ENCODE data around the gene MINDY4.

The MINDY4 gene

GRCh38 chr7:30937416-30937815, 166.2 kb downstream of the MINDY4 start:
- TF ChIP-seq, protein P1, sequence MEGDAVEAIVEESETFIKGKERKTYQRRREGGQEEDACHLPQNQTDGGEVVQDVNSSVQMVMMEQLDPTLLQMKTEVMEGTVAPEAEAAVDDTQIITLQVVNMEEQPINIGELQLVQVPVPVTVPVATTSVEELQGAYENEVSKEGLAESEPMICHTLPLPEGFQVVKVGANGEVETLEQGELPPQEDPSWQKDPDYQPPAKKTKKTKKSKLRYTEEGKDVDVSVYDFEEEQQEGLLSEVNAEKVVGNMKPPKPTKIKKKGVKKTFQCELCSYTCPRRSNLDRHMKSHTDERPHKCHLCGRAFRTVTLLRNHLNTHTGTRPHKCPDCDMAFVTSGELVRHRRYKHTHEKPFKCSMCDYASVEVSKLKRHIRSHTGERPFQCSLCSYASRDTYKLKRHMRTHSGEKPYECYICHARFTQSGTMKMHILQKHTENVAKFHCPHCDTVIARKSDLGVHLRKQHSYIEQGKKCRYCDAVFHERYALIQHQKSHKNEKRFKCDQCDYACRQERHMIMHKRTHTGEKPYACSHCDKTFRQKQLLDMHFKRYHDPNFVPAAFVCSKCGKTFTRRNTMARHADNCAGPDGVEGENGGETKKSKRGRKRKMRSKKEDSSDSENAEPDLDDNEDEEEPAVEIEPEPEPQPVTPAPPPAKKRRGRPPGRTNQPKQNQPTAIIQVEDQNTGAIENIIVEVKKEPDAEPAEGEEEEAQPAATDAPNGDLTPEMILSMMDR (IDR thresholded peaks at IDR 0.05; ENCODE audit: control extremely low read depth, extremely low read depth, low read depth, missing control alignments), result no peak
- CTCF ChIA-PET, result interaction anchor here (1.2 to 4.2 kb wide), 8 partner anchors 13 to 186 kb away, joined by 3 to 56 read pairs (median 22); no protein-coding TSS in a partner anchor
- no peak for DNase-seq (ENCODE audit: extremely low spot score)
- POLR2A ChIA-PET, result no interaction called here

GRCh38 chr7:30938435-30939316, 167.5 kb downstream of the MINDY4 start:
- CTCF ChIA-PET, result interaction anchor here (0.6 to 4.2 kb wide), 40 partner anchors 9 to 765 kb away, joined by 3 to 56 read pairs (median 5); partner anchors contain the start of genes AQP1 and GHRHR
- TF ChIP-seq, protein P1 (IDR thresholded peaks at IDR 0.05; ENCODE audit: control extremely low read depth, extremely low read depth, low read depth, missing control alignments), result peak; percentile 95
- POLR2A ChIA-PET, result no interaction called here
- peak; percentile 86 for DNase-seq (ENCODE audit: extremely low spot score)

DNA sequence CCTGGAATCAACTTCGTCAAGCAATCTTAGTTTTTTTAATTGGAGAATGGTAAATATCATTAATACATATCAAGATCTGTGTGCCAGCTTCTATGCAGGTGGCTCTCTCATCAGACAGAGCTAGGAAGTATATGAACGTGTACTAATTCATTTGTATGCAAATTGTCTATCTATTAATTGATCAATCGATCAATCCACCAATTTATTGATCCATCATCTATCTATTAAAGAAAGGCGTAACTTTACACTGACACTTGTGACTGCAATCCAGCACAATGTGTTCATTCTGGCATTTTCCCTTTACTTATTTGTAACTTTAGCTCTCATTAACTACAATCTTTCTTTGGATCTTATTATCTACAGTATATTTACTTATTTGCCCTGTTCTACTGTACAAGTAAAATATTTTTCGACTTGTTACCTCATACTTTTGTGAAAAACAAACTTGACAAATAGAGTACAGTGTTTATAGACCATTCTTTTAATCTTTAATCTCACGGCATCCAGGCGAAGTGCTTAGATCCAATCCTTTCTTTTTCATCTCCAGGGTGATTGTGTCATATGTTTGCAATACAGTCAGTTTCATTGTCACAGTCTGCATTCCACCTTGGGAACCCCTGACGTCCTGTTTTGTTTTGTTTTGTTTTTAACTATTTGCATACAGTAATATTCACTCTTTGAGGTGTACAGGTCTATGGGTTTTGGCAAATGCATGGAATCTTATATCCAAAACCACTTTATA, 170.5 kb downstream of the MINDY4 start:
- TF ChIP-seq, protein P1 (IDR thresholded peaks at IDR 0.05; ENCODE audit: control extremely low read depth, extremely low read depth, low read depth, missing control alignments), result no peak
- DNase-seq (ENCODE audit: extremely low spot score), result no peak
- CTCF ChIA-PET, result interaction anchor here (0.6 to 2.6 kb wide), 7 partner anchors 8 to 181 kb away, joined by 3 to 7 read pairs (median 3); no protein-coding TSS in a partner anchor
- POLR2A ChIA-PET, result no interaction called here
